NCI-H2107 treated with DMSO at 0.1 percent for 48 hours (cell line): ENCODE measurements around the gene DNAJC30.
"Not testable (repeated sequence)": the region's sequence is repeated elsewhere in the genome, so short reads cannot be mapped to it uniquely, and the experiment has no call there.

Source experiments
- DNase-seq: peaks from one replicate; lab custom pipeline; 2025; ENCODE audit not compliant: unreplicated experiment; lab: John Stamatoyannopoulos, UW

DNAJC30 gene

GRCh38 chr7:73683788-73684693, 788 bp upstream of the DNAJC30 start:
- DNase-seq, result no peak

GRCh38 chr7:73682745-73683055, 553 bp downstream of the DNAJC30 start:
- DNase-seq, result no peak

GRCh38 chr7:73681031-73681430, 2.2 kb downstream of the DNAJC30 start:
- no peak for DNase-seq

GRCh38 chr7:73680501-73680900, 2.8 kb downstream of the DNAJC30 start:
- no peak for DNase-seq

GRCh38 chr7:73679709-73680108, 3.5 kb downstream of the DNAJC30 start:
- no peak for DNase-seq

- no peak for DNase-seq
Observed at GRCh38 chr7:73678862-73679261, 4.4 kb downstream of the DNAJC30 start.

- DNase-seq, result not testable (repeated sequence)
Observed at GRCh38 chr7:73676062-73676461, 7.2 kb downstream of the DNAJC30 start.

- no peak for DNase-seq
Observed at GRCh38 chr7:73674468-73675124, 8.7 kb downstream of the DNAJC30 start.

- no peak for DNase-seq
Observed at GRCh38 chr7:73671857-73672445, 11.3 kb downstream of the DNAJC30 start.

GRCh38 chr7:73671322-73671661, 12.0 kb downstream of the DNAJC30 start:
- no peak for DNase-seq

GRCh38 chr7:73669858-73670385, 13.3 kb downstream of the DNAJC30 start:
- DNase-seq, result no peak

- no peak for DNase-seq
Observed at GRCh38 chr7:73669288-73669701, 14.0 kb downstream of the DNAJC30 start.

- DNase-seq, result no peak
Observed at GRCh38 chr7:73668886-73669230, 14.4 kb downstream of the DNAJC30 start.

- no peak for DNase-seq
Observed at GRCh38 chr7:73668103-73668885, 15.0 kb downstream of the DNAJC30 start.

- DNase-seq, result peak; percentile 77
Observed at GRCh38 chr7:73667344-73668102, 15.7 kb downstream of the DNAJC30 start, which contains the start of gene VPS37D. TSS of gene VPS37D (plus strand) at chr7:73667831. CDS start at chr7:73667959, 128 bp downstream.

GRCh38 chr7:73663033-73663432, 20.2 kb downstream of the DNAJC30 start:
- DNase-seq, result no peak

GRCh38 chr7:73660594-73660993, 22.7 kb downstream of the DNAJC30 start:
- not testable (repeated sequence) for DNase-seq

- no peak for DNase-seq
Observed at GRCh38 chr7:73659983-73660382, 23.3 kb downstream of the DNAJC30 start.

- DNase-seq, result not testable (repeated sequence)
Observed at GRCh38 chr7:73655309-73655708, 27.9 kb downstream of the DNAJC30 start.

- no peak for DNase-seq
Observed at GRCh38 chr7:73652541-73652949, 30.7 kb downstream of the DNAJC30 start.
